ENCODE results near the gene TRAF3. TPM values are rescaled to one million over a fixed set of nuclear protein-coding genes. Genes with fewer than 3 reads are reported as not detected.

TRAF3 gene
- total RNA-seq, 1 donor from 2014 or later, result 26.3 TPM

DNA sequence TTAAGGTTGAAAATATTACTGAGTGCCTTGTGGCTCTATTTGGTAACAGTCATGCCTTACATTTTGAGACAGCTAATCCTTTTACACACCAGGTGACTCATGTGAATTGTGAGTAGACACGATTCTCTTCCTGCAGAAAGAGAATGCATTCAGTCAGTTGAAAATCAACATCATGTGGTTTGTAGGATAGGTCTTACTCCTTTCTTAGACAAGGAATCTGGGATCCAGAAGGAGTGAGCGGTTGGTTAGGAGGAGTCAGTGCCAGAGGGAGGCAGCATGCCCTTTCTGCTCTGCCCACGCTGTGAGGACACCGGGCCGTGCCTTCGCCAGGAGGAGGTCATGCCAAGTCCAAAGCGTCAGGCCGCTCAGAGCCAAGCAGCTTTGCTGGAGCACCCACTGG is 47.6 kb downstream of the TRAF3 start:
- no peak overlapping the region for H3K27ac Mint-ChIP-seq
- TF ChIP-seq, protein P1, sequence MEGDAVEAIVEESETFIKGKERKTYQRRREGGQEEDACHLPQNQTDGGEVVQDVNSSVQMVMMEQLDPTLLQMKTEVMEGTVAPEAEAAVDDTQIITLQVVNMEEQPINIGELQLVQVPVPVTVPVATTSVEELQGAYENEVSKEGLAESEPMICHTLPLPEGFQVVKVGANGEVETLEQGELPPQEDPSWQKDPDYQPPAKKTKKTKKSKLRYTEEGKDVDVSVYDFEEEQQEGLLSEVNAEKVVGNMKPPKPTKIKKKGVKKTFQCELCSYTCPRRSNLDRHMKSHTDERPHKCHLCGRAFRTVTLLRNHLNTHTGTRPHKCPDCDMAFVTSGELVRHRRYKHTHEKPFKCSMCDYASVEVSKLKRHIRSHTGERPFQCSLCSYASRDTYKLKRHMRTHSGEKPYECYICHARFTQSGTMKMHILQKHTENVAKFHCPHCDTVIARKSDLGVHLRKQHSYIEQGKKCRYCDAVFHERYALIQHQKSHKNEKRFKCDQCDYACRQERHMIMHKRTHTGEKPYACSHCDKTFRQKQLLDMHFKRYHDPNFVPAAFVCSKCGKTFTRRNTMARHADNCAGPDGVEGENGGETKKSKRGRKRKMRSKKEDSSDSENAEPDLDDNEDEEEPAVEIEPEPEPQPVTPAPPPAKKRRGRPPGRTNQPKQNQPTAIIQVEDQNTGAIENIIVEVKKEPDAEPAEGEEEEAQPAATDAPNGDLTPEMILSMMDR (IDR thresholded peaks at IDR 0.05; ENCODE audit: unreplicated experiment), result no peak
- no peak for DNase-seq (ENCODE audit: low spot score, unreplicated experiment)
- H3K9me3 Mint-ChIP-seq (ENCODE audit: low read depth), result no peaks in the 10 kb centered on the region
- H3K27me3 Mint-ChIP-seq, result no peaks in the 10 kb centered on the region
- H3K4me3 Mint-ChIP-seq (ENCODE audit: low read depth), result no peak overlapping the region
- H3K36me3 Mint-ChIP-seq (ENCODE audit: insufficient read depth), result no peaks in the 10 kb centered on the region
- peaks cover 31% of the 10 kb centered on the region for H3K4me1 Mint-ChIP-seq (ENCODE audit: low read depth)

DNA sequence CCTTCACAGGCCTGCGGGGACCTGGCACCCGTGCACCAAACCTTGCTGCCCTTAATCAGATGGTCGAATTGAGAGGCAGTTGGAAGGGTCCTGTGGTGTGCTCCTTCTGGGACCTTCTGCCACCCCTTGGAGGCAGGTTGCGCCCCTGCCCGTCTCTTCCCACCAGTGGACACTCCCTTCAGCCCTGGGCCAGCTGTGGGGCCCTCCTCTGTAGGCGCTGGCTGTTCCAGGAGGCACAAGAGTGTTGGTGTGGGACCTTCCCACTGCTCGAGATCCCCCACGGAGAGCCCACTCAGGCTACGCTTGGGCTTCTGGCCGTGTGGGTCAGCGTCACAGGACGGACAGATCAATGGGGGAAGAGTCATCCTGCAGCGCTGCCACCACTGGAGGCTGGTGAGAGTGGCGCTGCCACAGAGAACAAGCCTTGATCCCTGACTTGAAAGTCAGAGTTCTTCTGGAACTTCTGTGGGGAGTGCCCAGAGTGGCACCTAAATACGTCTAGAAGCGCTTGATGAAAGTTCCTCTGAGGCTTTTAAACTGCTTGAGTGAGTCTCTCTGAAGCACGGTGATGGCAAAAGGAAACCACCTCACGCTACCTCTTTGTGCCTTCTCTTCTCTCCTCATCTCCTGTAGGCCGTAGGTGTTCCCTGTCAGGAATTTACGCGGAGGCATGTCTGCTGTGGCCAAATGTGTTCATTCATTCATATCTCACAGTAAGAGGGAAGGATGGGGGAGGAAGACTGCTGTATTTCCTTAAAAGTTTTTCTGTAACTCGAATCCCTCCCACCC is 48.3 kb downstream of the TRAF3 start:
- no peak for DNase-seq (ENCODE audit: low spot score, unreplicated experiment)

DNA sequence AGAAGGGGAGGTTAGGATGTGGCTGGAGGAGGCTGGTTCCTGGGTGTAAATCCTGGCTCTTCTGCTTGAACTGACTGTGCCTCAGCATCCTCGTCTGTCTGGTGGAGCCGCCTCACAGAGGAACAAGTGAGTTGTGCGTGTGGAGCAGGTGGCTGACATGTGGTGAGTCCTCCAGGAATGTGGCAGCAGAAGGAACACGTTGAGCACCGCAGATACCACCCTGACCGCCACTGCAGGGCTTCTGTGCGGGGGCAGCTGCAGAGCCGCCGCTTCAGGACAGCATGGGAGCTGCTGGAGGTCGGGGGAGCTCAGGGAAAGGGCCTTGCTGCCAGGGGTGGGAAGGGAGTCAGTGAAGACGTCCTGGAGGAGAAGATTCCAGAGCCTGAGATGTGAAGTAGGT is 48.9 kb downstream of the TRAF3 start:
- Mint-ChIP-seq H3K4me1 (ENCODE audit: low read depth) (peaks cover 32% of the 10 kb centered on the region), H3K36me3 (ENCODE audit: insufficient read depth) (no peaks in the 10 kb centered on the region), H3K27me3 (no peaks in the 10 kb centered on the region), H3K4me3 (ENCODE audit: low read depth) (no peak overlapping the region), H3K27ac (no peak overlapping the region), H3K9me3 (ENCODE audit: low read depth) (no peaks in the 10 kb centered on the region)
- TF ChIP-seq, protein P1 (IDR thresholded peaks at IDR 0.05; ENCODE audit: unreplicated experiment), result no peak
- DNase-seq (ENCODE audit: low spot score, unreplicated experiment), result no peak

More for the DNA sequence above, 48.3 kb downstream of the TRAF3 start:
- peaks cover 30% of the 10 kb centered on the region for H3K4me1 Mint-ChIP-seq (ENCODE audit: low read depth)
- no peaks in the 10 kb centered on the region for H3K36me3 Mint-ChIP-seq (ENCODE audit: insufficient read depth)
- H3K27ac Mint-ChIP-seq, result no peak overlapping the region
- no peaks in the 10 kb centered on the region for H3K9me3 Mint-ChIP-seq (ENCODE audit: low read depth)
- TF ChIP-seq, protein P1 (IDR thresholded peaks at IDR 0.05; ENCODE audit: unreplicated experiment), result no peak
- no peaks in the 10 kb centered on the region for H3K27me3 Mint-ChIP-seq
- H3K4me3 Mint-ChIP-seq (ENCODE audit: low read depth), result no peak overlapping the region

- DNase-seq (ENCODE audit: low spot score, unreplicated experiment), result no peak
- H3K4me3 Mint-ChIP-seq (ENCODE audit: low read depth), result no peak overlapping the region
- TF ChIP-seq, protein P1 (IDR thresholded peaks at IDR 0.05; ENCODE audit: unreplicated experiment), result no peak
- no peak overlapping the region for H3K27ac Mint-ChIP-seq
- no peaks in the 10 kb centered on the region for H3K9me3 Mint-ChIP-seq (ENCODE audit: low read depth)
- H3K36me3 Mint-ChIP-seq (ENCODE audit: insufficient read depth), result peaks cover 1% of the 10 kb centered on the region
- peaks cover 32% of the 10 kb centered on the region for H3K4me1 Mint-ChIP-seq (ENCODE audit: low read depth)
- no peaks in the 10 kb centered on the region for H3K27me3 Mint-ChIP-seq
These were observed 49.8 kb downstream of the TRAF3 start for GRCh38 chr14:102826751-102827675.

DNA sequence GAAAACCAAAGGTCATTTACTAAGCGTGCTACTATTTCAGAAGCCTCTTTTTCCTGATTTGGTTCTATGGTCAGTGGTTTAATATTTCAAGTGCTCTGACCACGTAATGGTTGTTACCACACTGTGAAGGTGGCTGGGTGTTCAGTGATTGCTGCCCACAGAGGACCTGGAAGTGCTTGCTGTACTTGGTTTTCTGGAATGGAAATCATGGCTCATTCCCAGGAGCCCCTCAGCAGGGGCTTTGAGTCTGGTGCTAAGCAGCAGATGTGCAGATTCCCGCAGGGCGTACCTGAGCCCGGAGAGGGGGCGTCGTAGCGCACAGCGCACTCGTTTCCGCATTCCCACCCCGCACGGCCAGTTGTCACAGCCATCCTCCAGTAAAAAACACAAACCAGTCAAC is 50.5 kb downstream of the TRAF3 start:
- peak overlapping the region; percentile 19 for H3K4me3 Mint-ChIP-seq (ENCODE audit: low read depth)
- peaks cover 1% of the 10 kb centered on the region for H3K36me3 Mint-ChIP-seq (ENCODE audit: insufficient read depth)
- H3K4me1 Mint-ChIP-seq (ENCODE audit: low read depth), result peaks cover 32% of the 10 kb centered on the region
- H3K9me3 Mint-ChIP-seq (ENCODE audit: low read depth), result no peaks in the 10 kb centered on the region
- H3K27me3 Mint-ChIP-seq, result no peaks in the 10 kb centered on the region
- peak overlapping the region; percentile 82 for H3K27ac Mint-ChIP-seq
- no peak for DNase-seq (ENCODE audit: low spot score, unreplicated experiment)
- TF ChIP-seq, protein P1 (IDR thresholded peaks at IDR 0.05; ENCODE audit: unreplicated experiment), result no peak
